GM12878 (cell line): ENCODE data around the gene ANKRD11. TPM values are rescaled to one million over a fixed set of nuclear protein-coding genes. Genes with fewer than 3 reads are reported as not detected.
"Not testable (repeated sequence)": the region's sequence is repeated elsewhere in the genome, so short reads cannot be mapped to it uniquely, and the experiment has no call there.

ENCODE experiments used
- ATAC-seq: fragments of 200-7000 bp; cut with Tn5 transposase; 3 replicates; pipeline ENCODE4 v1.9.1; 2020; ENCODE audit warnings: mild to moderate bottlenecking, moderate library complexity
- BruUV-seq: library from RNA; stranded (reverse); fragments of 400-500 nt; replicated peaks from 2 replicates; lab custom pipeline; 2021; lab: Mats Ljungman, UMichigan
- CTCF ChIA-PET: fragments of 300-600 bp; sonication (Branson Sonifier 250); formaldehyde crosslinking; extraction: SDS; loops from one replicate; lab custom pipeline; 2021; ENCODE audit warnings: inconsistent platforms; lab: Yijun Ruan, JAX
- POLR2A ChIA-PET: fragments of 350-600 bp; formaldehyde crosslinking; extraction: SDS; loops from one replicate; lab custom pipeline; 2021; ENCODE audit warnings: inconsistent platforms; lab: Charles Lee
- RAD21 ChIA-PET: fragments of 300-600 bp; sonication (Branson Sonifier 250); formaldehyde crosslinking; loops from one replicate; lab custom pipeline; 2023; ENCODE audit warnings: antibody characterized with exemption; ENCODE audit not compliant: unreplicated experiment; lab: Charles Lee
- SMC1A ChIA-PET: fragments of 300-600 bp; sonication (Branson Sonifier 250); formaldehyde crosslinking; loops from one replicate; lab custom pipeline; 2023; ENCODE audit not compliant: unreplicated experiment, uncharacterized antibody; lab: Charles Lee
- DNase-seq: peaks from one replicate; pipeline ENCODE4 v3.0.0-alpha.2; 2011; ENCODE audit warnings: low read depth, low spot score
- FAIRE-seq: peaks from 3 replicates; lab custom pipeline; 2011; peaks lifted over from hg19 to GRCh38; lab: Jason Lieb, UNC
- H2AFZ ChIP-seq: 2 replicates; pipeline ENCODE4 v1.6.0; 2011; ENCODE audit warnings: low read depth, low read length, control low read depth; ENCODE audit not compliant: control insufficient read depth
- H3K27ac ChIP-seq: 2 replicates; pipeline ENCODE4 v1.5.1; 2011; ENCODE audit warnings: control low read depth; ENCODE audit not compliant: control insufficient read depth, insufficient read depth
- H3K27me3 ChIP-seq, 2 experiments: replicated peaks in 1 of 2; 2 replicates each; pipeline versions ENCODE4 v1.6.0 to v1.6.1; 2011; ENCODE audit warnings: low read length in 1 of 2; ENCODE audit not compliant: control insufficient read depth in 2 of 2, insufficient read depth in 2 of 2
- H3K36me3 ChIP-seq, 2 experiments: 2 replicates each; pipeline ENCODE4 v1.5.1; 2011; ENCODE audit warnings: low read length in 1 of 2; ENCODE audit not compliant: control insufficient read depth in 2 of 2, insufficient read depth in 2 of 2
- H3K4me1 ChIP-seq: 2 replicates; pipeline ENCODE4 v1.6.1; 2011; ENCODE audit warnings: mild to moderate bottlenecking, low read length, moderate library complexity, mixed read lengths; ENCODE audit not compliant: control insufficient read depth, insufficient read depth
- H3K4me2 ChIP-seq: 2 replicates; pipeline ENCODE4 v1.6.0; 2011; ENCODE audit warnings: control low read depth; ENCODE audit not compliant: control insufficient read depth, insufficient read depth
- H3K4me3 ChIP-seq: fragments of 200-600 bp; sonication (generic); 2 replicates; pipeline ENCODE4 v1.5.1; 2016
- H3K79me2 ChIP-seq: 2 replicates; pipeline ENCODE4 v1.6.0; 2011; ENCODE audit warnings: low read length; ENCODE audit not compliant: control insufficient read depth, insufficient read depth
- H3K9ac ChIP-seq: 2 replicates; pipeline ENCODE4 v1.8.0; 2011; ENCODE audit warnings: low read length, control low read depth, mixed read lengths; ENCODE audit not compliant: control insufficient read depth, insufficient read depth
- H3K9me3 ChIP-seq: replicated peaks from 3 replicates; pipeline ENCODE4 v1.5.1; 2011; ENCODE audit warnings: mild to moderate bottlenecking, low read length; ENCODE audit not compliant: control insufficient read depth, insufficient read depth
- H4K20me1 ChIP-seq: 2 replicates; pipeline ENCODE4 v1.6.0; 2011; ENCODE audit not compliant: control insufficient read depth, insufficient read depth
- RCOR1 ChIP-seq: conservative IDR thresholded peaks from 2 replicates; pipeline ENCODE4 v1.6.1; 2012; ENCODE audit warnings: low read depth, low read length, improper control_type of control experiment
- ZNF274 ChIP-seq: IDR thresholded peaks from one replicate; pipeline ENCODE4 v1.8.0; 2011; ENCODE audit not compliant: insufficient read length, insufficient read depth
- WGBS: methylation state at CpG from one replicate; pipeline ENCODE4 v1.1.6; 2016; ENCODE audit warnings: low lambda C conversion rate; ENCODE audit not compliant: insufficient replicate concordance, insufficient coverage; ENCODE audit errors: missing lambda C conversion rate; 5-methylcytosine and 5-hydroxymethylcytosine counted together
- in situ Hi-C: fragments of 300-500 bp; cut with MboI; formaldehyde crosslinking; loops from 9 replicates; pipeline ENCODE4 v1.14.3; 2018; ENCODE audit warnings: mixed read lengths
- intact Hi-C: fragments of 100-400 bp; cut with micrococcal nuclease; formaldehyde crosslinking; loops from one replicate; pipeline ENCODE4 v1.14.2; 2022; ENCODE audit not compliant: unreplicated experiment
- polyA plus RNA-seq, 11 experiments: library from polyadenylated mRNA; depleted of rRNA in 4 of 11; unstranded in 6 of 11; stranded (reverse) in 5 of 11; fragments of >200 nt; fragmentation: Nextera tagmentation in 4 of 11; fragmentation: Illumina TruSeq in 1 of 11; extraction: Ambion mirVana in 4 of 11; extraction: Trizol in 1 of 11; gene quantifications; 1 replicate in 1 of 11; 2 replicates in 10 of 11; pipeline versions ENCODE4 v1.2.1 to v1.2.3, GENCODE V29; 2011 to 2016; ENCODE audit warnings: inconsistent platforms in 2 of 11, missing spikeins in 2 of 11, low read depth in 1 of 11
- total RNA-seq, 4 experiments: library from RNA; depleted of rRNA in 3 of 4; stranded (reverse); fragments of >200 nt in 3 of 4; fragmentation: Illumina TruSeq in 1 of 4; extraction: Trizol in 1 of 4; gene quantifications; 2 replicates each; pipeline versions ENCODE4 v1.2.1 to v1.2.3, GENCODE V29; 2013 to 2021
- TF ChIP-seq, protein P1 (sequence below): IDR thresholded peaks from 2 replicates; pipeline ENCODE4 v1.6.1; 2012; ENCODE audit warnings: low read length, inconsistent platforms

Gene ANKRD11
- total and polyA plus RNA-seq, 10 of the 15 experiments (the other 5 are each of a cell fraction or from before 2014, with no cell fraction given) = 5.1 to 103 (median 27.4) TPM

DNA sequence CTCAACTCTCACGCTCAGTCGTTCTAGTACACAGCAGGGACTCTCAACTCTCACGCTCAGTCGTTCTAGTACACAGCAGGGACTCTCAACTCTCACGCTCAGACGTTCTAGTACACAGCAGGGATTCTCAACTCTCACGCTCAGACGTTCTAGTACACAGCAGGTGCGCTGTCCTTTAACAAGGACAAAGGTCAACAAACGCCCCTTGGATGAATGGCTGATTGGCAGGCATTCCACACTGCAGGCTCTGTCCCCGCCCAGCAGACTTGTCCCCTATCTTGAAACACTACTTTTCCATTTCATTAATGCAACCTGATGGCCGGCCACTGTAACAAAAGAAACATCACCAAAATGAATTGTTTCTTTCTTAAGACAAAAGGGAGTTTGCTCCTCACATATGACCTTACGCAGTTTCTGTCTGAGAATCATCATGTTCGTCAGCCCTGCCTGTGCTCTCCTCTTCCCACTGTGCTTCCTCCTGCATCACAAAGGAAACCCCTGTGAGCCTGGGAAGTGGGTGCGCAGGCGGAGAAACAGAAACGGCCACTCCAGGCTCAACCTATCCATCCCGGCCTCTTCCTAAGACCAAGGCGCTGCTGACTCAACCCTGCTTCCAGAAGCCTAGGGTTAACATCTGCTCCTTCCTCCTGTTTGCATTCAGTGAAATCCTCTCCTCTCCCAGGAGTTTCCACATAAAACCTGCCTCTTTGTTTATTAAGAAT is 59.8 kb downstream of the ANKRD11 start (continued):
- TF ChIP-seq ZNF274 (no peak), RCOR1 (no peak)
- TF ChIP-seq, protein P1, sequence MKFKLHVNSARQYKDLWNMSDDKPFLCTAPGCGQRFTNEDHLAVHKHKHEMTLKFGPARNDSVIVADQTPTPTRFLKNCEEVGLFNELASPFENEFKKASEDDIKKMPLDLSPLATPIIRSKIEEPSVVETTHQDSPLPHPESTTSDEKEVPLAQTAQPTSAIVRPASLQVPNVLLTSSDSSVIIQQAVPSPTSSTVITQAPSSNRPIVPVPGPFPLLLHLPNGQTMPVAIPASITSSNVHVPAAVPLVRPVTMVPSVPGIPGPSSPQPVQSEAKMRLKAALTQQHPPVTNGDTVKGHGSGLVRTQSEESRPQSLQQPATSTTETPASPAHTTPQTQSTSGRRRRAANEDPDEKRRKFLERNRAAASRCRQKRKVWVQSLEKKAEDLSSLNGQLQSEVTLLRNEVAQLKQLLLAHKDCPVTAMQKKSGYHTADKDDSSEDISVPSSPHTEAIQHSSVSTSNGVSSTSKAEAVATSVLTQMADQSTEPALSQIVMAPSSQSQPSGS = no peak

GRCh38 chr16:89428605-89429004 is 61.8 kb downstream of the ANKRD11 start:
- Histone ChIP-seq H3K79me2 (peaks cover 80% of the 10 kb centered on the region), H4K20me1 (peaks cover 11% of the 10 kb centered on the region), H3K4me1 (peaks cover 30% of the 10 kb centered on the region)
- H3K9ac ChIP-seq, BruUV-seq, H3K4me3 ChIP-seq, intact Hi-C loops, DNase-seq, ATAC-seq, RAD21 ChIA-PET, CTCF ChIA-PET, H3K27ac ChIP-seq, H3K9me3 ChIP-seq, SMC1A ChIA-PET, in situ Hi-C loops, H2AFZ ChIP-seq, H3K27me3 ChIP-seq, H3K36me3 ChIP-seq, H3K4me2 ChIP-seq, FAIRE-seq, POLR2A ChIA-PET: not testable (repeated sequence)
- WGBS = 96% methylated on average over 7 of the region's 7 CpGs
